Cortex of kidney (tissue), 1 donor: ENCODE measurements around the gene PRSS2.

Experiments used
- DNase-seq: peaks from one replicate; lab custom pipeline; 2025; lab: John Stamatoyannopoulos, UW

PRSS2 gene

GRCh38 chr7:142801601-142802295, 31.0 kb downstream of the PRSS2 start:
- DNase-seq, result no peak

GRCh38 chr7:142802301-142802700, 31.5 kb downstream of the PRSS2 start:
- DNase-seq, result no peak

- DNase-seq, result no peak
Observed at GRCh38 chr7:142803901-142804300, 33.1 kb downstream of the PRSS2 start.

GRCh38 chr7:142804728-142805207, 34.0 kb downstream of the PRSS2 start:
- no peak for DNase-seq

- DNase-seq, result no peak
Observed at GRCh38 chr7:142805350-142806021, 34.7 kb downstream of the PRSS2 start.

GRCh38 chr7:142806022-142806356, 35.2 kb downstream of the PRSS2 start:
- no peak for DNase-seq

GRCh38 chr7:142806957-142807356, 36.2 kb downstream of the PRSS2 start:
- no peak for DNase-seq

GRCh38 chr7:142807855-142808460, 37.2 kb downstream of the PRSS2 start:
- DNase-seq, result no peak

GRCh38 chr7:142808461-142808801, 37.7 kb downstream of the PRSS2 start:
- no peak for DNase-seq

GRCh38 chr7:142808802-142809583, 38.2 kb downstream of the PRSS2 start:
- no peak for DNase-seq

- no peak for DNase-seq
Observed at GRCh38 chr7:142809671-142810070, 38.9 kb downstream of the PRSS2 start.

GRCh38 chr7:142811154-142811737, 40.5 kb downstream of the PRSS2 start:
- no peak for DNase-seq

GRCh38 chr7:142812437-142813215, 41.9 kb downstream of the PRSS2 start:
- no peak for DNase-seq

GRCh38 chr7:142813226-142813625, 42.5 kb downstream of the PRSS2 start:
- DNase-seq, result no peak

GRCh38 chr7:142813699-142814098, 42.9 kb downstream of the PRSS2 start:
- no peak for DNase-seq

GRCh38 chr7:142814451-142814850, 43.7 kb downstream of the PRSS2 start:
- no peak for DNase-seq

- no peak for DNase-seq
Observed at GRCh38 chr7:142815134-142815533, 44.4 kb downstream of the PRSS2 start.

- DNase-seq, result no peak
Observed at GRCh38 chr7:142817506-142817905, 46.7 kb downstream of the PRSS2 start.

- no peak for DNase-seq
Observed at GRCh38 chr7:142819530-142819929, 48.8 kb downstream of the PRSS2 start.

- DNase-seq, result no peak
Observed at GRCh38 chr7:142822714-142823113, 51.9 kb downstream of the PRSS2 start.
